GM12891 (cell line): ENCODE results near the gene TTLL1.

Experiments used
- POLR2A ChIP-seq: IDR thresholded peaks from 2 replicates; pipeline ENCODE4 v1.6.1; 2011; ENCODE audit warnings: low read depth, low read length, control low read depth
- TAF1 ChIP-seq: IDR thresholded peaks from 2 replicates; pipeline ENCODE4 v1.6.1; 2011; ENCODE audit warnings: low read depth, low read length, control low read depth

DNA sequence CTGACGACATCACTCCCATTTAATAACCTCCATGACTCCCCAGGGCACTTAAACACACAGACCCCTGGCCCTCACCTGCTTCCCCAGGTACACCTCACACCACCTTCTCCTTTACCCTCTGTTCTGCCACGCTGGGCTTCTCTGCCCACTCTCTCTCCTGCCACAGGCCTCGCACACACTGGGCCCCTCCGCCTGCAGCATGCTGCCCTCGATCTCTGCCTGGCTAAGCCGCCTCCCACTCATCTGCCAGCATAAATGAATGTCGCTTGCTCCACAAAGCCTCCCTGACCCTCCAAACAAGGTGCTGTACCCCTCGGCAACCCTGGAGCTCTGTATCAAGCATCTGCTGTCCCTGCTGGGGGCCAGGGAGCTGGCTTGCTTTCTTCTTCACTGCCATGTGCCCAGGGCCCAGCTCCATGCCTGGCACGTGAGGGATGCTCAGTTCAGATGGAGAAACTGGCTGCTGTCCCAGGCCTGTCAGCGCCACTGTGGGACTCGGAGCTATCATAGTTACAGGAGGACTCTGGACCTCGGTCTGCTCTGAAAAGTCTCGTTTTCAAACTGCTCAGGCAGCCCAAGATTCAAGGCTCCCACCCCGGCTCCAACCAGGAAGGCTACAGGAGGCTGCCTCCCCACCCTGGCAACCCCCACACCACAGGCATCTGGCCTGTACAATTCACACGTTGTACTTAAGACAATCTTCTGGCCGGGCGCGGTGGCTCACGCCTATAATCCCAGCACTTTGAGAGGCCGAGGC is 11.9 kb downstream of the TTLL1 start:
- TF ChIP-seq POLR2A: no peak
- no peak for TF ChIP-seq TAF1
